D721Med (cell line): Measurements from ENCODE around the gene SLC35A5.
"Not testable (repeated sequence)": the region's sequence is repeated elsewhere in the genome, so short reads cannot be mapped to it uniquely, and the experiment has no call there.

Source experiments
- DNase-seq: peaks from one replicate; pipeline ENCODE4 v3.0.0; 2011; ENCODE audit warnings: low spot score; ENCODE audit not compliant: insufficient read length
- FAIRE-seq: peaks from 2 replicates; lab custom pipeline; 2011; peaks lifted over from hg19 to GRCh38; lab: Jason Lieb, UNC
- TF ChIP-seq, protein P1 (sequence below): IDR thresholded peaks from 2 replicates; pipeline ENCODE4 v1.5.1; 2012; ENCODE audit warnings: mild to moderate bottlenecking, control low read depth; ENCODE audit not compliant: insufficient read depth; ENCODE audit errors: missing control alignments

Gene SLC35A5

DNA sequence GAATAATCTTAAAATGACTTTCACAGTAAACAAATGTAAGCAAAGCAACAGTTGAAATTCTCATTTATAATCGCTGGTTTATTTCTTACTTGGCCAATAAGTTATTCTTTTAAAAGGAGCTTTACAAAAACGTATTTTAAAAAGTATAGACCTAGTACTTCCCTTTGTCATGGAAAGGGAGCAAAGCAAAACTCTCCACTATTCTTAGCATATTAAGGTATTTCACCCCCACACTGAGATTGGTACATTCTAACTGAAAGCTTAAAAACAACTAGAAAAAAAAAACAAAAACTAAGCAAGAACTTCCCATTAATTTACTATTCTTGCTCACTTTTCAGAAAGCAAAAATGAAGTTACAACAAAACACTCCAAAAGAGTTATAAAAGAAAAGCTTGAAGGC, 1.5 kb upstream of the SLC35A5 start:
- FAIRE-seq (no peak), DNase-seq (no peak)
- TF ChIP-seq, protein P1, sequence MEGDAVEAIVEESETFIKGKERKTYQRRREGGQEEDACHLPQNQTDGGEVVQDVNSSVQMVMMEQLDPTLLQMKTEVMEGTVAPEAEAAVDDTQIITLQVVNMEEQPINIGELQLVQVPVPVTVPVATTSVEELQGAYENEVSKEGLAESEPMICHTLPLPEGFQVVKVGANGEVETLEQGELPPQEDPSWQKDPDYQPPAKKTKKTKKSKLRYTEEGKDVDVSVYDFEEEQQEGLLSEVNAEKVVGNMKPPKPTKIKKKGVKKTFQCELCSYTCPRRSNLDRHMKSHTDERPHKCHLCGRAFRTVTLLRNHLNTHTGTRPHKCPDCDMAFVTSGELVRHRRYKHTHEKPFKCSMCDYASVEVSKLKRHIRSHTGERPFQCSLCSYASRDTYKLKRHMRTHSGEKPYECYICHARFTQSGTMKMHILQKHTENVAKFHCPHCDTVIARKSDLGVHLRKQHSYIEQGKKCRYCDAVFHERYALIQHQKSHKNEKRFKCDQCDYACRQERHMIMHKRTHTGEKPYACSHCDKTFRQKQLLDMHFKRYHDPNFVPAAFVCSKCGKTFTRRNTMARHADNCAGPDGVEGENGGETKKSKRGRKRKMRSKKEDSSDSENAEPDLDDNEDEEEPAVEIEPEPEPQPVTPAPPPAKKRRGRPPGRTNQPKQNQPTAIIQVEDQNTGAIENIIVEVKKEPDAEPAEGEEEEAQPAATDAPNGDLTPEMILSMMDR: no peak

DNA sequence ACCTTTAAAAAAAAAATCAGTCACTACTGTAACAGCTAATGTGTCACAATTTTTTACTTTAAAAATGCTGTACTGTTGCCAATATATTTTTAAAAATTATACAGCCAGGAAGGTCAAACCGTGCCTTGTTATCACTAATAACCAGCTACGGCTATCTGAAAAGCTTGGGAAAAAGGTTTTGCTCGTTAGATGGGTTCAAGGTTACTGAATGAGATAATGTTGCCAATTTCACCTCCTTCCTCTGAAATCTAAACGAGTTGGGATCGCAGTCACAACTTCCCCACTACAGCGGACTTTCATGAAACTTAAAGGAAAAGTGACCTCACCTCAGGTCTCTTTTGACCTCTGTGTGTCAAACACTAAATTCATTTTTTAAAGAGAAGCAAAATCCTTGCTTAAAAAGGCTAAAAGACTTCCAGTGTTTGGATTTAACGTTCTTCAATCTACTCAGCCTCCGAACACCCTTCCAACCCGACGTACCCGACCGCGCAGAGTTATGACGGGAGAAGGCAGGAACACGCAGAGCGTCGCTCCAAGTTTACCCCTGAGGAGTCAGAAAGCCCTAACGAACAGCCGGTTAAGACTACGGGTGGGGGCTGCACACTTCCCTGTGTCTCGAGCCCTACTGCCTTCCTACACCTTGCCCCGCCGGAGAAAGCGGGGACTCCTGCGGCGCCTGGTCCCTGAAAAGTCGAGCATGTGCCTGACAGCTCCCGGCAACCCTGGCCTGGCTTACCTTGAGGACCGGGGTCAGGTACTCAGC, 943 bp upstream of the SLC35A5 start:
- FAIRE-seq (no peak), DNase-seq (no peak)
- TF ChIP-seq, protein P1: no peak

DNA sequence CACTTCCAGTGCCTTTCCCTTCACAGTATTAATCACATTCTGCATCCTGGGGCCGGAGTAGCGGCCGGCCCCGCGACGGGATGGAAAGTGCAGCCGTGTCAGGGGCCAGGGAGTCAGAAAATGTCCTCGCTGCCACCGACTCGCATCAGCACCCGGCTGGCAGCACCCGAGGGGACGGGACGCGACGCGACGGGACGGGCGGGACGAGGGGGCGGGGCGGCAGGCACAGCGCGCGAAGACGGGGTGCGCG, 436 bp upstream of the SLC35A5 start:
- DNase-seq (no peak), FAIRE-seq (no peak)
- TF ChIP-seq, protein P1: no peak

DNA sequence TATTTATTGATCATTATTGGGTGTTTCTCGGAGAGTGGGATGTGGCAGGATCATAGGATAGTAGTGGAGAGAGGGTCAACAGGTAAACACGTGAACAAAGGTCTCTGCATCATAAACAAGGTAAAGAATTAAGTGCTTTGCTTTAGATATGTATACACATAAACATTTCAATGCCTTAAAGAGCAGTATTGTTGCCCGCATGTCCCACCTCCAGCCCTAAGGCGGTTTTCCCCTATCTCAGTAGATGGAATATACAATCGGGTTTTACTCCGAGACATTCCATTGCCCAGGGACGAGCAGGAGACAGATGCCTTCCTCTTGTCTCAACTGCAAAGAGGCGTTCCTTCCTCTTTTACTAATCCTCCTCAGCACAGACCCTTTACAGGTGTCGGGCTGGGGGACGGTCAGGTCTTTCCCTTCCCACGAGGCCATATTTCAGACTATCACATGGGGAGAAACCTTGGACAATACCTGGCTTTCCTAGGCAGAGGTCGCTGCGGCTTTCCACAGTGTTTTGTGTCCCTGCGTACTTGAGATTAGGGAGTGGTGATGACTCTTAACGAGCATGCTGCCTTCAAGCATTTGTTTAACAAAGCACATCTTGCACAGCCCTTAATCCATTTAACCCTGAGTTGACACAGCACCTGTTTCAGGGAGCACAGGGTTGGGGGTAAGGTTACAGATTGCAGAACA, 2.5 kb downstream of the SLC35A5 start:
- not testable (repeated sequence) for FAIRE-seq, DNase-seq

DNA sequence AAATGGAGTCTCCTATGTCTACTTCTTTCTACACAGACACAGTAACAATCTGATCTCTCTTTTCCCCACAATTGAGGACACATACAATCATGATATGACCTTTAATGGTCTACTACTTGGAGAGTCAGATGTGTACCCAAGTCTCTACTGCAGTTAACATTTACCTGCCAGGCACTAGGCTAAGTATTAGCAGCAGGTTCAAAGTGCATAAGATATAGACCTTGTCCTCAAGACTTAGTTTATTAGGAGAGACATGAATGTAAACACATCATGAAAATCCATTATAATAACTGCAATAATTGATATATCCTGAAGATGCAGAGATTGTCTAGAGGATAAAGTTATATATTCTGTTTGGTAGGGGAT, 3.1 kb downstream of the SLC35A5 start:
- FAIRE-seq: no peak
- TF ChIP-seq, protein P1: no peak
- DNase-seq: no peak

DNA sequence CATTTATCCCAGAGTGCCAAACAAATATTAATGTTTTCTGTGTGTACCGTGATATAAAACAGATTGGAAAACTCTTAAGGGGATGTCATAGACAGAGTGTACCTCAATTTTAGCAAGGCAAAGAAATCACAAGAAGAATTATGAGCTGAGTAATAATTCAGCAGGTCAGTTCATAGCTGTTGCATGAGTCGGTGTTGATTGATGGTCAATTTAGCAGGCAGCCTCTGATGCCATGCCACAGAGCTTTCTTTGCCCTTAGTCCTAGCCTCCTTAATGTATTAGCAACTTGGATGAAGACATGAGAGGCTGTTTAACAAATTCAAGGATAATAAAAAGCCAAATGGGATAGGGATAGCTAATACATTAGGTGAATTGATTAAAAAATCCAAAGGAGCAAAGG, 6.8 kb downstream of the SLC35A5 start:
- DNase-seq (no peak), FAIRE-seq (no peak)

DNA sequence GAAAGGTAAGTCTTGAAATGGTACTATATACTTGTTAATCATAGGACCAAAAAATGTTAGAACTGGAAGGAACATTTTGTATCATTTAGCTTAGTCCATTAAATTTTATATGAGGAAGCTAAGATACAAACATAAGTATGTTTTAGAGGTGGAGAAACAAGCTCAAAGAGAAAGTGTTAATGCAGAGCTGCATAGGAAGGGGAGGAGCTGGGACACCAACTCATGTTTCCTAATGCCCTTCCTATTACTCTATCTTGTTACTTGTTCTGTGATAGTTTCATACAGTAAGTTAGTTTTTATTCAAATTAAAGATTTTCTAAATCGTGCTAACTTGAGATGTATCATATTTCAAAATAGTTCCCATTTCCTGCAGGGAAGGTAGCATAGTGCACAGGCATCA, 7.4 kb downstream of the SLC35A5 start:
- TF ChIP-seq, protein P1: no peak
- FAIRE-seq (no peak), DNase-seq (no peak)

More for the DNA sequence above, 6.8 kb downstream of the SLC35A5 start:
- TF ChIP-seq, protein P1: no peak
